Astrocyte of the hippocampus (primary cell): Measurements from ENCODE around the gene LIPC.

Experiments used
- DNase-seq: peaks from one replicate; pipeline ENCODE4 v3.0.0; 2011; ENCODE audit warnings: low read depth, low spot score

LIPC gene

DNA sequence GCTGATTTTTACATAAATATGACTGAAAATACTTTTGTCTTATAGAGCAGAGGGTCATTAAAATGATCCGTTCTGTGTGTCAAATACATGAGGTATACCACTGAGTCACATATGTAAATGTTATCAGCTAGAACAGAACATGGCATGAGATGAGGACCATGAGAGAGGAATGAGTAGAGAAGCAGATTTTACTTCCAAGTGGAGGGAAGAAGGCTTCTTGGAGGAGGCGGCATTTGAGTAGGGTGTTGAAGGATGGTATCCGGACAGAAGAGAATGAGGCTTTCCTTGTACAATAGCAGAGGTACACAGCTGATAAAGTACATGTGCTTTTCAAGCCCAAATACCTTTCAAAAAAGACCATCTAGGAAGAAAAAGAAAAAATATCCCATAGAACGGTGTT lies 4.8 kb downstream of the LIPC start:
- no peak for DNase-seq

DNA sequence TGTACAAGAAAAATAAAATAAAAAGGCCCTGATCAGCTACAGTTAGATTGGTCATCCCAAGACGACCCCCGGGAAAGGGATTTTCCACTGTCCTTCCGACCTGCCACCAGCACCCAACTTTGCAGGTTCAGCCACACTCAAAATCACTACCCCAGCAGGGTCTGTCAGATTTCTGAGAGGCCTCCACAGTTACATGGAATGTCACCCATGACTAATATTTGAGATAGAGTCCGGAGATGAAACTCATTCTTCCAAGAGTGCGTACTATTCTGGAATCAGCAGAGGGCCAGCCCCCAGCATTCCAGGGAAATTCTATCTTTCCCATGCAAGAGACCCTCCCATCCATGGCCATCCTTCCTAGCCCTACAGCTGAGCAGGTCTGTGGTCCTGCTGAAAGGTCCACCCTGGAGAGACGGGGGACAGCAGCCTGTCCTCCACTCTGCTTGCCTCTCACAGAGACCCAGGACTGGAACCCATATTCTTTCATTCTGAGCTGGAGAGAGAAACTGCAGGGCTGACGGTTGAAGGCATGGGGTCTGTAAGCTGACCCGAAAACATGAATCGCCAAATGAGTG lies 5.8 kb downstream of the LIPC start:
- DNase-seq: no peak

DNA sequence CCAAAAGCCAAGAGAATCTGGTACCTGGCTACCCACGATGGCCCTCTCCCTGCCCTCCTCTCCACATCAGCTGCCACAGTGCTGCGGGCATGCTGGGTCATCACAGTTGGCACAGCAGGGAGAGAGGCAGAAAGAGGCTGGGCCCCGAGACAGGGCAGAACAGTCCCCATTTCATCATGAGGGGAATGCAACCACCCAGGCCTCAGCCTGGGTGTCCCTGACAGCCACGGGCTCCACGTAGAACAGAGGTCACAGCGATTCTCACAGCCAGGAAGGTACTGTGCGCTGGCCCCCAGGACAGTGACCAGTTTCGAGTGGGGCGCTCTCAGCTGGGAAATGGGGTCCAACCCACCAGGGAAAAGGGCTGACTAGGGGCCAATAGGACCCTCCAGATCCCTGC lies 6.3 kb downstream of the LIPC start:
- no peak for DNase-seq

DNA sequence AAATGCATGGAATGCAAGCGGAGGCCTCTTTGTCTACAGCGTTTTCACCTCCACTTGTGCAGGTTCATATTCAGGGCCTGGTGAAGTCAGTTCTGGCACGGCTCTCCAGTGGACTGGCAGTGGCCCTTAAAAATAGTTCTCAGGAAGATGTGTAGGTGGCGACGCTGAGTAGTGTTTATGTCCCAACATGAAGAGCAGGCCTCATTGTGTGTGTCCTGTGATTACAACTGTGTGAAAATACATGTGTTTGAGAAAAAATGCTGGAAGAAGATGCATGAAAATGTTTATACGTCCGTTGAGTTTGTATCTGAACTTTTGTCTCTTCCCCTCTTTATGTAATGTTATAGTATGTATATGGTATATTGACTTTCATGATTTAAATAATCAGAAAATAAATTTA lies 7.2 kb downstream of the LIPC start:
- peak; percentile 67 for DNase-seq

DNA sequence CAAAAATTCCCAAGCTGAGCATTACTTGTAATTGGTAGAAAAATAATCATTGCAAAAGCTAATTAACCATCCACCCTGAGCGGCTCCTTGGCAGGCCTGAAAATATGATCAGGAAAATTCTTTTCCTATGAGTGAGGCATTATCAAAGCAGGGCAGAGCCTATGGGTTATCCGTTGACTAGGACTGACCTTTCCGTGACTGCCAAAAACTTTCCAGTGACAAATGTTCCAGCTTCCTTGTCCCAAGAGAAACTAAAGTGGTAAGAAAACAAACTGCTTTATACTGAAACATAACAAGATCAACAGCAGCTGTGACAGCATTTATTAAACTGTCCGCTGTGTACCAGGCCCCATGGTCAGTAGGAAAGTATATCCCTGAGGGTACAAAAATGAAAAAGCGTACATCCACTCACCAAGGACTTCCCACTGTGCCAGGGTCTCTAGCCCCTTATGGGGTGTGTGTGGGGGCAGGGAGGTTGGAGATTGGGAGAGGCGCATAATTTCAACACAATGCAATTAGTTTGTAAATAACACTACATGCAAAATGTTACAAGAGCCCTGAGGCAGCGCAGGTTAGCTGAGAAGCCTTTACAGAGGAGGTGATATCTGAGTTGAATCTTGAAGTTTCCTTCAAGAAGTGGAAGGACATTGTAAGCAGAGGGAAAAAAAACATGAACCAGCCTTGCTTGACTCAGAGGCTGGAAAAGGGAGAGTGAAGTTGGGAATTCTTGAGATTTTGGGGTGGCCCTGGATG lies 8.5 kb downstream of the LIPC start:
- peak; percentile 65 for DNase-seq

DNA sequence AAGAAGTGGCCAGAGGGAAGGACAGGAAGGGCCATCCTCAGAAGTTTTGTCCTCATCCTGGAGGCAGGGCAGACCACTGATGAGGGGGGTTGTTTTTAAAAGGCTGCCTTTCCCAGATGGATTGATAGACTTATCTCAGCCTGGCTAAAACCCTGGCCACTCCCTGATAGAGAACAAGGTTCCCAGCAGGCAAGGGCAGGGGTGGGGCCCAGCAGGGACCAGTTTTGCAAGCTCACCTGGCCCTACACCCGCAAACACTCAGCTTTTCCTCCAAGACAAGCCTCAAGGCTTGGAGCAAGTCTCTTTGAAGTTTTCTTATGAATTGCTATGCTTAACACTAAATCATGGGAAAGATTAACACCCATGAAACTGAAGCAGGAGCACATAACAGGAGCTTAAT lies 9.1 kb downstream of the LIPC start:
- no peak for DNase-seq

DNA sequence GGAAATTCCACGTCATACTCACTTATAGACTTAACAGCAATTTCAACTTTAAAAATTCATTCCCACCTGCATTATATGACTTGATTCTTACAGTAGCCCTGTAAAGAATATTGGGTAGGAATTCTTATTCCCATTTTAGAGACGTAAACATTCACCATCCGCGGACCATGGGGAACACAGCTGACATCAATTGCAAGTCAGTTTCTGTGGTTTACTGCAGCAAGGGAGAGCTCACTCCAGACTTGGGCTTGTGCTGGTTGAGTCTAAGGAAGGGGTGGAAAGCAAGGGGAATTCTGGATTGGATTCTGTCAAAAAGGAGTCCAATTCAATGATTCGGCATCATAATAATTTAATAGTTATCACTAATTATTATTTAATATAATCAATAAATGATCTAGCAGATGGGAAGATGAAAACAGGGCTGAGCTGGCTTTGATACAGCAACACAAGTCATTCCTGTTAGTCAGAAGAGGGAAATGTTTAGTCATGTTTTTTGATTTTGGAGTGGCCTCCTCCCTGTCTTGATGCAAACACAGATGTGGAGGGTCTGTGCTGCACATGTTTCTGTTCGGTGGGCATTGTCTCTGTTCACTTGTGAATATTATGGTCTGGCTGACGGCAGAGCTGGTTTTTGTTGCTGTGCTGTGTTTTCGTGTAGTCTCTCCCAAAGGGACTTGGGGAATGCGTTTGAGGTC lies 9.7 kb downstream of the LIPC start:
- peak; percentile 52 for DNase-seq

DNA sequence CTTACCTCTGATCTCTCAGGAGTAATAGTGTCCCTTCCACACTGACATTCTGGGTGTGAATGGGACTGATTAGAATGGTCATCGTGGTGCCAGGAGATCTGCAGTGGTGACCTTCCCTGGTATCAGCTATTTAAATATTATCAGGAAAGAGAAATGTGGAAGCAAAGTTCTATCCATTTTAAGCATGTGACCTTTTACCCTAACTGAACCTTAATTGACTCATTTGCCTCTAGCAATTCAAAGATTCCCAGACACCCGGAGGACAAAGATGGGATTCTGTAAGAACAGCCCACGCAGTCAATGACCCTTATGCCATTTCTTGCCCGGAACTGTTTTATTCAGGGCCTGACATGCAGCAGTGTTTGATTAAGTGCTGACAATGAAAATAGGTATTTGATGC lies 10.3 kb downstream of the LIPC start:
- DNase-seq: no peak

DNA sequence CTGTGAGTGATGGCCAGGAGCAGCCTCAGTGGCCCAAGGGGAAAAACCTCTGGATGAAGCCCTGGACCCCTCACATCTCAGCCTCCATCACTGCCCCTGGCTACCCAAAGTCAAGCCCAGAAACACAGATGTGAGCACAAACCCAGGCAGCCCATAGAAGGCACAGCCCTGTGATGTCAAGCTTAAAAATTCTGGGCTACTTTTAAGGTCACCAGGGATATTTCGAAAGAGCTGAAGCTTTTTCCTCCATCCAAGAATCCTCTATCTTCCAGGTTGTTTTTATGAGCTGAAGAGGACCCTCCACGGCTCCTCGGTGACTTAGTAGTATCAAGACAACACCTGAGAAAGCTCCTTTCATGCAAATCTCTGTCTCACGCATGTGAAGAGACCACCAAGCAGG lies 11.5 kb downstream of the LIPC start:
- DNase-seq: no peak

DNA sequence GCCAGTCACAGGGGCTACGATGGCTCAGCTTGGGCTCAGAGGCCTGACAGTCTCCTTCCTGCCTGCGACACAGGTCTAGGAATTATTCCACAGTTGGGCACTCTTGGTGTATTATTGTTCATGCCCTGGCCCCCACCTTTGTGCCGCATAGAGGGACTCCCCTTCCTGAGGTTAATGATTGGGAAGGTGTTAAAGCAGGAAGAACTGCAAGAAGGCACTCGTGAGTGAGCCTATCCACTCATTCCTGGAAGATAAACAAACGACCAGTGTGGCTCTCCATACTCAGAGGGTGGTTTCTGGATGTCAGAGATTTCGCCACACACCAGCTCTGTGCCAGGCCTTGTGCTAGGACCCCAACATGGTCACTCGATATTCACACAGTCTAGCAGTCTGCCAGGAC lies 12.3 kb downstream of the LIPC start:
- DNase-seq: no peak

DNA sequence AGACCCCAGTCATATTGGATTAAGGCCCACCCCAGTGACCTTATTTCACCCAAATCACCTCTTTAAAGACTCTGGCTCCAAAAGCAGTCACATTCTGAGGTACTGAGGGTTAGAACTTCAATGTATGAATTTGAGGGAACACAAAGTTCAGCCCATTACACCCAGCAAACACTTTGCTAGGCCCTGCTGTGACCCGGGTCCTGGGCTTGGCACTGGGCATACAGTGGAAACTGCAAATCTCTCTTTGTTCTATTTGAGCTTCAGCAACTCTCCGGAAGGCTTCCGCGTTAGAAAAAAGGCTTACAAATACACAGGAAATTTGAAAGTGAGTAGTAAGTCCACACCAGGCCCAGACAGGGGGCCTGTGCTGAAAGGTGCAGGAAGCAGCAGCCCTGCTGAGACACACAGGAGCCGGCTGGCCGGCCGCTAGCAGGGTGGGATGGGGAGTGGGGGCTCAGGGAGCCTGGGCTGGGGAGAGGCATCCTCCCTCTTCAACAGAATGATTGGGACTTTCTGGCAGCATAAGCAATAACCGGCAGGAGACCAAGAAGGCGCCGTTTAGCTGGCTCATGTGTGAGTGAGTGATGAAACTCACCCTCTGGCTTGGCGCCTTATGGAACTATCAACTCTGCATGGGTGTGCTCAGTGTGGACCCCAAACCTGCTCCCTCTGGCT lies 13.0 kb downstream of the LIPC start:
- DNase-seq: no peak

DNA sequence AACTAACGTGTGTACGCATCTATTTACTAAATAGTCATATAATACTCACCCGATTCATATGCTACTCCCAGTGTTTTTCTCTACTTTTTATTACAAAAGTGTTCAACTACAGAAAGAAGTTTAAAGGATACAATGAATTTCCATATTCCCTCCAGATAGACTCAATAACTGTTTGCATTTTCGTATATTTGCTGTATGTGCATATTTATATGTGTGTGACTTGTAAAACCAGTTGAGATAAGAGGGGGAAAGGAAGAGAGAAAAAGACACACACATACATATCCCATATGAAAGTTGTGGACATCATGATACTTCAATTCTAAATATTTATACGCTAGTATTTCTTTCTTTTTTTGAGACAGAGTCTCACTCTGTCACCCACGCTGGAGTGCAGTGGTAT lies 14.1 kb downstream of the LIPC start:
- DNase-seq: no peak

DNA sequence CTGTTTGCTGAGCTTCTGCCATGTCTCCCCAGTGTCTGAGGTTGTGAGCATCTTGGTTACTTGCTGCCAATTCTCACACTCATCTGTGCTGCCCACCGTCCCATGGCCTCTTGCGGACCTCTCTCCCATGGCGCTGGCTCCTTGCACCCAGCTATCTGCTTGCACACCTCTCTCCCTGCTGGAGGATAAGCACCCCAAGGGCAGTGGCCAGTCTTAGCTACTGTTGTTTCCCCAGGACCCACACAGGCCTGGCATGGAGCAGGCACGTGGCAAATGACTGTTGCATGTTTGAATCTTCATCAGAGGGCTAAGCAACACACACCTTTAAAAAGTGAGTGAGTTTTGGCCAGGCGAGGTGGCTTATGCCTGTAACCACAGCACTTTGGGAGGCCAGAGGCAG lies 14.7 kb downstream of the LIPC start:
- DNase-seq: no peak

DNA sequence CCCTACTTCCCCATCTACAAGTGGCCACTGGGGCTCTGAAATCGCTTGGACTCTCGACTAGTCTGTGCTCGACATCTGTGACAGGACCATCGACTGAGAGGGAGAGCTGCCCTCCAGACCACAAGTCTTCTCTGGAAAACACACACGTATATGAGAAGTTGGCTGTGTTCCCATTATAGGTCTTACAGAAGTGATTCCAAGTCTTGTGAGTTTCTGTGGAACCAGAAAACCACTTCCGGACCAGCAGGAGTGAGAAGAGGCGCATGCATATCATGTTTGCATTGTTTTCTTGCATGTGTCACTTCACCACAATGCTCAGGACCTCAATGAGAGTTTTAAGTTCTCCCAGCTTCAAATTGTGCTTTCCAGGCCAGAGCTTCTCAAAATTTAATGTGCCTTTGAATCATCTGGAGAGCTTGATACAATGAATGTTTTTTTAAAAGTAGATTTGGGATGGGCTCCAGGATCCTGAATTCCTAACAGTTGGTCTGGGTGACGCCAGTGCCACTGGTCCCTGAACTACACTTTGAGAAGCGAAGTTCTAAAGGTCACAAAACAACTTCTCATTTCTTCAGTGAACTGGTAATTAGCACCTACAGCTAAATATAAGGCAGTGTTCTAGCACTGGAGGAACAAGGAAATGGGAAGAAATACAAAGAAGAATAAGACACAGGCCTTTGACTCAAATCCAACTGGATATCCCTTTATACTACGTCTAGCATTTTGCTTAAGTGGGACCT lies 15.7 kb downstream of the LIPC start:
- peak; percentile 73 for DNase-seq

DNA sequence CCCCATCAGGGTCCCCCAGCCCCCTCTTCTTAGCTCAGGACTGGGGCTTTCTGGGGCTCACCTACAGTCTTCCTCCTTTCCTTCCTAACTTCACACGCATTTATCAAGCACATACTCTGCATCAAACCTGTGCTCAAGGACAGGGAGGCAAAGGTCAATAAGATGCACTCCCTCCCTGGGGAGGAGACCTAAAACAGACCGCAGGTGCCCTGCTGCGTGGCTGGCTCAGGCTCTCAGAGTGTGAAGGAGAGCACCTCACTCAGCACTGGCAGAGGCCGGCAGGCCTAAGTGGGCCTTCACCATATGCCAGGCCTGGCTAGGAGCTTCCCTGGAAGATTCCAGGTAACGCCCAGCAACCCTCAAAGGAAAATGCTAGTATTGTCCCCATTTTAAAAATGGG lies 16.5 kb downstream of the LIPC start:
- no peak for DNase-seq

DNA sequence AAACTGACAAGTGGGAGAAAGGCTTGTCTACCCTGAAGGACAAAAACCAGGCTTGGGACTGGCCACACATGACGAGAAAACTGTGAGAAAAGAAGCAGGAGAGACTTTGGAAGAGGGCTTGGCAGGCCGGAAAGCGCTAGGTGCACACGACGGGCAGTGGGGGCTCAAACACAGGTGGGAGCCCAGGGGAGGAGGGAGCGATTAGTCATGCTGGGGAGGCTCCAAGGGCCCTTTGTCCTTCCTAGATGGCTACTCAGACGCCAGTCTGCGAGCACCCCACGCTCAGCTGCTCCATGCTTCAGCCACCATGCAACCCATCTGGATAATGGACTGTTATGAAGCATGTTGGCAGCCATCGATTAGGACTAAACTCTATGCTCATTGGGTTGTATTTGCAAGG lies 17.1 kb downstream of the LIPC start:
- DNase-seq: no peak

DNA sequence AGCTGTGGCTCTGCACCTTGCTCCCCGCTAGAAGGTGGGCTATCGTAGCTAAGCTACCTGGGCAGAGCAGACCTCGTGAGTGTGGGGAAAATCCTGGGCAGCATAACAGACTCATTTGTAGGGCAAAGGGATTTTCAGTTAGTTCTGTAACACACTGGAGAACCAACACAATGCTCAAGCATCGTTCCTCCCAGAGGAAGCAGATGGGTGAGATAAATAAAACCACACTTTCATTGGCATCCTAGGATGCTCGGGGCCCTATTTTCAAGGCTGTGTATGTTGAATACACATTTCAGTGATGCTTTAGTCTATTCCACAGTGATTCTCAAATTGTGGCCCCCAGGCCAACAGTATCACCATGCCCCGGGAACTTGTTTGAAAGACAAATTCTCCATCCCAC lies 20.0 kb downstream of the LIPC start:
- DNase-seq: no peak

DNA sequence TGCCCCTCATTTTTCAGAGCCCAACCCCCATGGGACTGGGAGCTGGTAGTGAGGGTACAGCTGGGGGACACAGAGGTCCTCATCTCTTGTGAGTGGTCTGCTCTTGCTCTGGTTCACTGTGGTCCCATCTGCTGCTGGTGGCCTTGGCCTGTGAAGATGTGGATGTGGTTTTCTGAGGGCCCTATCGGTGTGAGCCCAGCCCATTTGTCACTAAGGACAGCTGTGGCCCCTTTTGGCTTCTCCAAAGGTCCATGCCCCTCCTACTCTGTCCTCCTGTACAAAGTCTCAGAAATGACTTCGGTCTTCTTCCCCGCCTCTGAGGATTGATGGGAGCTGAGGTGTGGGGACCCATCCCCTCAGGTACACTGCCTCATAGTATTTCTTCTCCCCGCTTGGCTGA lies 21.0 kb downstream of the LIPC start:
- DNase-seq: no peak

DNA sequence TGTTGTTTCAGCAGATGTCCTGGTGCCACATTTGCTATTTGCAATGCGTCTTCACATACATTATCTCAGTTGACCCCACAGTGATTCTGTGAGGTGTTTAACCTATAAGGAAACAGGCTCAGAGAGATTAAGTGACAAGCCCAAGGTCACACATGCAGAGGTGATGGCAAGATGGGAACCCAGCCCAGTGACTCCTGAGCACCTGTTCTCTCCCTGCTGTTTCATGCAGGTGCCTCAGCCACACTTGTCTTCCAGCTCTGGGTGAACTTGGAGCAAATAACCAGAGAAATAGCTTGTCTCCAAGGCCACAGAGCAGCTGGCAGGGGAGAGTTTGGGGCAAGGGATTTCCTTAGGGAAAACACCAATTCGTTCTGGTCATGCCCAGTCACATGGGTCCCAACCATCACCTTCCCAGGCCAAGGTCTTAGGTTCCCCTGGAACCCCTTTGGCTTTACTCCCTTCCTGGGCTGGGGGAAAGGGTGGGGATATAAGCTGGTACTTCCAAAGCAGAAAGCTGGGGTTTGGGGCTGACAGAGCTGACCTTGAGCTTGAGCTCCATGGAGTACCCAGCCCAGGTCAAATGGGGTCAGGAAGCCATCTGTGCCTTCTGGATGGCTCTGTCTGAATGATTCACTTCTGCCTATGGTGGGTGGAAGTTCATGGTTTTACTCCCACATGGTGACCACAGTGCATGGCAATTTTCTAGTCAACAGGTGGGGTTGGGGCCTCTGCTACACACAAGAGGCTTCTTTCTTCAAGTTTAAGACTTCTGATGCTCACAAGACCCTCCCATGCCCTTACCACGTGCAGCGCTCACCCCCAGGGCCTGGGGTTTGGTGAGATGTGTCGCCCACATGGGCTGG lies 22.4 kb downstream of the LIPC start:
- DNase-seq: no peak

DNA sequence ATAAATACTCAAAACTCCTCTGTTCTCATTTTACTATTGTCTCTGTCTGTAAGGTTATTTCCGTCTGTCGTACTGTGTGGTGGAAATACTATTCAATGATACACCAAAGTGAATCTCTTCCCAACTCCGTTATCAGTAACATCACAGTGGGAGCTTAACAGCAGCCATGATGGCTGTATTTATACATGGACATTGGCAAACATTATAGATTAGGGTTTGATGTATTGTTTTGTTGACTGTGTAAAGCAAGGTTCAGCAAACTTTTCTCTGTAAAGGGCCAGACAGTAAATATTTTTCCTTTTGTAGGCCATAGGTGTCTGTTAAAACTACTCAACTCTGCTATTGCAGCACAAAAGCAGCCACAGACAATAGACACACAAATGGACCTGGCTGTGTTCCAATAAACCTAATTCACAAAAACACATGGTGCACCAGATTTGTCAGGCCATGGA lies 23.2 kb downstream of the LIPC start:
- DNase-seq: no peak

DNA sequence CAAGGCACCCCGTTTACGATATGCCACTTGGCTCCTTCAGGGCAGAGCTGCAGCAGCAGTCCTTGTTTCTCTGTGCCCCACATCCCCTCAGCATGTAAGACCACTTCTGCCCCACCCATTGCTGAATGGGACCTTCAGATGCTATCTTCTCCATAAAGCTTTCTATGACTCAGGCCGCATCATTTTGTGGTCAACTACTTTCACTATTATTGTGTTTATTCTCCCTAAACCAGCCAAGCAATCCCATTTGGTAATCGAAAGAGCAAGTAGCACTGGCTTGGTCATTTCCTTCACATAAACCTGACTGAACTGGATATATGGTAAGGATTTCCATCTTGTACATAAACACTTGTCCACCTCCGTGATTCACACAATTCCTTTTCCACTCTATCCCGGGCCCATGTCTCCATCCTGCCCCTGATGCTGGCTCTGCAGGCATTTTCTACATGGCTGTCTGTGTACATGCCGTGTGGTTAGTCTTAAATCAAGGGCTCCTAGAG lies 25.7 kb downstream of the LIPC start:
- peak; percentile 45 for DNase-seq
